ENCODE measurements around the gene AKAP1. TPM values are rescaled to one million over a fixed set of nuclear protein-coding genes. Genes with fewer than 3 reads are reported as not detected.

AKAP1 gene
- total RNA-seq, 4 donors from 2014 or later: 57.5 to 174 (median 117) TPM

DNA sequence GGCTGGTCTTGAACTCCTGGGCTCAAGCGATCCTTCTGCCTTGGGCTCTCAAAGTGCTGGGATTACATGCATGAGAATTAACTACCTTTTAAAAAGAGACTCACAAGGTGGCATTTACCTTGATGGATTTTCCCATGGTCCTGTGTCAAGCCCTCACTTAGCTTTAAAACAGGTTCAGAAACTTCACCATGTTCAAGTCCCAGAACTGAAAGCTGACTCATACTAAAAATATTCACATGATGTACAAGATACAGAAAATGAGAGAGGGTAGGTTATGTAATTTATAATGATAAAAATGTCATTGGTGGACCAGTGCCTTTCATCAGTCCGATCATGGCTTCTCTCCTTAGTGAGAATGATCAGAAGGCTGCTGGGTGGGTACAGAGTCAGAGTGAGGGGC is 4.3 kb upstream of the AKAP1 start:
- intact Hi-C loops (cut with DNase I; ENCODE audit: low total_unique reads) (loop anchor here (10.0 kb wide), 1 partner anchor 106 kb away; the partner anchor contains the start of gene SCPEP1), in situ Hi-C loops (cut with MboI; ENCODE audit: low sequenced_read_pairs in 4 of 4) (loop anchor here in 1 of 4 donors (25.0 kb wide), 1 partner anchor 907 kb away; the partner anchor contains the start of gene VEZF1)
- Histone ChIP-seq H3K9me3 (no peaks in the 10 kb centered on the region), H3K4me3 (no peak overlapping the region), H3K27ac (no peak overlapping the region), H3K36me3 (no peaks in the 10 kb centered on the region), H3K27me3 (no peaks in the 10 kb centered on the region), H3K4me1 (peaks cover 3 to 4% of the 10 kb centered on the region in 2 donors)
- TF ChIP-seq POLR2A (IDR thresholded peaks at IDR 0.05): no peak
- TF ChIP-seq, protein P1, sequence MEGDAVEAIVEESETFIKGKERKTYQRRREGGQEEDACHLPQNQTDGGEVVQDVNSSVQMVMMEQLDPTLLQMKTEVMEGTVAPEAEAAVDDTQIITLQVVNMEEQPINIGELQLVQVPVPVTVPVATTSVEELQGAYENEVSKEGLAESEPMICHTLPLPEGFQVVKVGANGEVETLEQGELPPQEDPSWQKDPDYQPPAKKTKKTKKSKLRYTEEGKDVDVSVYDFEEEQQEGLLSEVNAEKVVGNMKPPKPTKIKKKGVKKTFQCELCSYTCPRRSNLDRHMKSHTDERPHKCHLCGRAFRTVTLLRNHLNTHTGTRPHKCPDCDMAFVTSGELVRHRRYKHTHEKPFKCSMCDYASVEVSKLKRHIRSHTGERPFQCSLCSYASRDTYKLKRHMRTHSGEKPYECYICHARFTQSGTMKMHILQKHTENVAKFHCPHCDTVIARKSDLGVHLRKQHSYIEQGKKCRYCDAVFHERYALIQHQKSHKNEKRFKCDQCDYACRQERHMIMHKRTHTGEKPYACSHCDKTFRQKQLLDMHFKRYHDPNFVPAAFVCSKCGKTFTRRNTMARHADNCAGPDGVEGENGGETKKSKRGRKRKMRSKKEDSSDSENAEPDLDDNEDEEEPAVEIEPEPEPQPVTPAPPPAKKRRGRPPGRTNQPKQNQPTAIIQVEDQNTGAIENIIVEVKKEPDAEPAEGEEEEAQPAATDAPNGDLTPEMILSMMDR (IDR thresholded peaks at IDR 0.05 in 4 of 5, conservative IDR thresholded peaks at IDR 0.05 in 1 of 5): no peak
- ATAC-seq: no peak
- DNase-seq: no peak

DNA sequence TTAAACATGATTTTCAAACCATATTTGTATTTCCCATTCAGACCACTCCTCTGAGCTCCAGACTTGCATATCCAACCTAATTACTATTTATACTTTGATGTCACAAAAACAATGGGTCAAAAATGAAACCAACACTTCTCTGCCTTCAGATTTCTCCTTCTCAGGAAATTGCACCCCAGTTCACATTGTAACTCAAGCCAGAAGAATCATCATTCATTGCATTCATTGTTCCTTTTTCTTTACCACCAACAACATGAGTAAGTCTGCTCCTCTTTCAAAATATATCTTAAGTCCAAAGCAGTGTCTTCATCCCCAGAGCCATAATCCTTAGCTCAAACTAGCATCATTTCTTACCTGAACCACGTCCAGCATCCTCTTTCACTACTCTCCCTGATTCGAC is 2.6 kb upstream of the AKAP1 start:
- no peak overlapping the region for H3K4me3 ChIP-seq
- H3K27me3 ChIP-seq: no peaks in the 10 kb centered on the region
- in situ Hi-C loops (cut with MboI; ENCODE audit: low sequenced_read_pairs in 4 of 4): loop anchor here in 1 of 4 donors (25.0 kb wide), 1 partner anchor 905 kb away; the partner anchor contains the start of gene VEZF1
- H3K27ac ChIP-seq: no peak overlapping the region
- DNase-seq: no peak
- no peak for TF ChIP-seq POLR2A (IDR thresholded peaks at IDR 0.05)
- TF ChIP-seq, protein P1 (IDR thresholded peaks at IDR 0.05 in 4 of 5, conservative IDR thresholded peaks at IDR 0.05 in 1 of 5): no peak
- no peaks in the 10 kb centered on the region for H3K9me3 ChIP-seq
- peaks cover 16 to 17% of the 10 kb centered on the region in 2 donors for H3K4me1 ChIP-seq
- intact Hi-C loops (cut with DNase I; ENCODE audit: low total_unique reads): loop anchor here (10.0 kb wide), 1 partner anchor 108 kb away; the partner anchor contains the start of gene SCPEP1
- no peak for ATAC-seq
- no peaks in the 10 kb centered on the region for H3K36me3 ChIP-seq

DNA sequence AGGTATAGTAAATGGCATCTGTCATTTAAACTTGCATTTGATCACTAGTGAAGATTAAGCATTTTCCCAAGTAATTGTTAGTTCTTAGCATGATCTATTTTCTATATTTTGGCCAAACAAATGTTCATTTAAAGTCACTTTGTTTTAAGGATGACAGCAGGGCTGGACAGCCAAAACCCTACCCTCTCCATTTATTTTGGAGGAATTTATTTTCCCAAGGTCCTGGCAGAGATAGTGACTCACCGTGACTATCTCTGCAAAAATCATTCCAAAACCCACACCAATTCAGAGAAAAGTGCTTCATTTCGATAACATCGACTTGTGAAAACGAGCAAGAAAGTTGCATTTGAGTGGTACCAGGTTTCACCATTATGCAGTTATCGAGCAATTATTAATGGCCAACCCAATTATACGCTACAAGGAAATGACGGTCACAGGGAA is 665 bp upstream of the AKAP1 start:
- TF ChIP-seq, protein P1 (IDR thresholded peaks at IDR 0.05 in 4 of 5, conservative IDR thresholded peaks at IDR 0.05 in 1 of 5): no peak
- TF ChIP-seq POLR2A (IDR thresholded peaks at IDR 0.05): no peak
- peak overlapping the region; percentile 62 to 95 (median 80) for H3K4me3 ChIP-seq
- no peak for DNase-seq
- peaks cover 35 to 36% of the 10 kb centered on the region in 2 donors for H3K4me1 ChIP-seq
- intact Hi-C loops (cut with DNase I; ENCODE audit: low total_unique reads) (loop anchor here (2.0 to 10.0 kb wide), 3 partner anchors 24 to 110 kb away; partner anchors contain the start of gene SCPEP1), in situ Hi-C loops (cut with MboI; ENCODE audit: low sequenced_read_pairs in 4 of 4) (loop anchor here in 1 of 4 donors (25.0 kb wide), 1 partner anchor 903 kb away; the partner anchor contains the start of gene VEZF1)
- no peaks in the 10 kb centered on the region for H3K36me3 ChIP-seq
- peak; percentile 27 to 32 for ATAC-seq
- no peaks in the 10 kb centered on the region for H3K9me3 ChIP-seq
- peak overlapping the region; percentile 89 to 99 (median 91) for H3K27ac ChIP-seq
- no peaks in the 10 kb centered on the region for H3K27me3 ChIP-seq

DNA sequence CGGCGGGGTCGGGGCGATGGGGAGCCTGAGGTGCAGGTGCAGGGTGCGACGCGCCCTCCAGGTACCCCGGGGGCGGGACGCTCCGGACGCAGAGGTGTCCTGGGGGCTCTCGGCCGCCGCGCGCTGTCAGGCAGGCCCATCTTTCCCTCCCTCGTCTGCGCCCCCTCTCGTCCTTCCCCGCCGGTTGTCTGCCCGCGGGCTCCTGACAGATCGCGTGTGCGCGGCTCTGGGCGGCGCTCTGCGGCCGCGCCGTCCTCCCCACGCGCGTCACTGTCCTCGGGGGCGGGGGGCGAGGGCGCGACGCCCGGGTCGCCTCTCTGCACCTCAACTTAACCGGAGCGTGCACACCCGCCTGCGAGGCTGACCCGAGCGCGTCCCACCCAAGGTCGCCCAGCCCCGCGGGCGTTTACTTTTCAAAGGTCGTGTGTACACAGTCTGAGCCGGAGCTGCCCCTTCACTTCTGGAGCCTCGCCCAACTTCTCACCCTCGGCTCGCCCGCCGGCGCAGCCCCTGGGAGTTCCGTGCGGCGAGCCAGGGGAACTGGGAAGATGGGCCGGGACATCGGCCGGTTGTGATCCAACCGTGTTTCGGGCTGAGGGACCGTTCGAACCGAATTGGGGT is 512 bp downstream of the AKAP1 start:
- peak overlapping the region; percentile 68 to 95 (median 82) for H3K4me3 ChIP-seq
- DNase-seq (peak in 1 of 2 donors; percentile 63), ATAC-seq (peak; percentile 56 to 63)
- H3K27ac ChIP-seq: peak overlapping the region; percentile 91 to 99 (median 94)
- in situ Hi-C loops (cut with MboI; ENCODE audit: low sequenced_read_pairs in 4 of 4): loop anchor here in 1 of 4 donors (25.0 kb wide), 1 partner anchor 902 kb away; the partner anchor contains the start of gene VEZF1
- no peaks in the 10 kb centered on the region for H3K27me3 ChIP-seq
- H3K4me1 ChIP-seq: peaks cover 45 to 48% of the 10 kb centered on the region in 2 donors
- no peaks in the 10 kb centered on the region for H3K36me3 ChIP-seq
- no peaks in the 10 kb centered on the region for H3K9me3 ChIP-seq
- TF ChIP-seq, protein P1 (IDR thresholded peaks at IDR 0.05 in 4 of 5, conservative IDR thresholded peaks at IDR 0.05 in 1 of 5): peak in 1 of 5 experiments; percentile 12
- no peak for TF ChIP-seq POLR2A (IDR thresholded peaks at IDR 0.05)
- intact Hi-C loops (cut with DNase I; ENCODE audit: low total_unique reads): loop anchor here (1.0 to 10.0 kb wide), 7 partner anchors 23 to 997 kb away; partner anchors contain the start of genes DYNLL2, MRPS23, SCPEP1 and SRSF1

Data from gastrocnemius medialis (tissue), 4 donors.